Neutrophil (primary cell): Measurements from ENCODE around the gene ABHD1.

Source experiments
- H3K27ac ChIP-seq: fragments of 200-600 bp; sonication (generic); 2 replicates; pipeline ENCODE4 v1.5.1; 2016; ENCODE audit warnings: mild to moderate bottlenecking, moderate library complexity
- H3K27me3 ChIP-seq: fragments of 200-600 bp; sonication (generic); 2 replicates; pipeline ENCODE4 v1.6.0; 2016; ENCODE audit warnings: mild to moderate bottlenecking
- H3K36me3 ChIP-seq: fragments of 200-600 bp; sonication (generic); 2 replicates; pipeline ENCODE4 v1.5.1; 2017
- H3K4me1 ChIP-seq, 2 experiments: fragments of 200-600 bp in 1 of 2; sonication (generic) in 1 of 2; 1 replicate in 1 of 2; 2 replicates in 1 of 2; pipeline versions ENCODE4 v1.5.1 to v1.6.1; 2013 to 2016; ENCODE audit warnings: low read depth in 1 of 2, low read length in 1 of 2, mild to moderate bottlenecking in 1 of 2, moderate library complexity in 1 of 2; ENCODE audit not compliant: control insufficient read depth in 1 of 2, insufficient read depth in 1 of 2
- H3K4me3 ChIP-seq, 2 experiments: fragments of 200-600 bp in 1 of 2; sonication (generic) in 1 of 2; 1 replicate in 1 of 2; 2 replicates in 1 of 2; pipeline ENCODE4 v1.5.1; 2013 to 2016; ENCODE audit warnings: low read depth in 1 of 2, low read length in 1 of 2, mild to moderate bottlenecking in 1 of 2, moderate library complexity in 1 of 2
- H3K9me3 ChIP-seq: fragments of 200-600 bp; sonication (generic); 2 replicates; pipeline ENCODE4 v1.5.1; 2016
- TF ChIP-seq, protein P1 (sequence below): fragments of 200-600 bp; sonication (generic); IDR thresholded peaks from 2 replicates; pipeline ENCODE4 v1.5.1; 2016; ENCODE audit warnings: antibody characterized with exemption

The ABHD1 gene

DNA sequence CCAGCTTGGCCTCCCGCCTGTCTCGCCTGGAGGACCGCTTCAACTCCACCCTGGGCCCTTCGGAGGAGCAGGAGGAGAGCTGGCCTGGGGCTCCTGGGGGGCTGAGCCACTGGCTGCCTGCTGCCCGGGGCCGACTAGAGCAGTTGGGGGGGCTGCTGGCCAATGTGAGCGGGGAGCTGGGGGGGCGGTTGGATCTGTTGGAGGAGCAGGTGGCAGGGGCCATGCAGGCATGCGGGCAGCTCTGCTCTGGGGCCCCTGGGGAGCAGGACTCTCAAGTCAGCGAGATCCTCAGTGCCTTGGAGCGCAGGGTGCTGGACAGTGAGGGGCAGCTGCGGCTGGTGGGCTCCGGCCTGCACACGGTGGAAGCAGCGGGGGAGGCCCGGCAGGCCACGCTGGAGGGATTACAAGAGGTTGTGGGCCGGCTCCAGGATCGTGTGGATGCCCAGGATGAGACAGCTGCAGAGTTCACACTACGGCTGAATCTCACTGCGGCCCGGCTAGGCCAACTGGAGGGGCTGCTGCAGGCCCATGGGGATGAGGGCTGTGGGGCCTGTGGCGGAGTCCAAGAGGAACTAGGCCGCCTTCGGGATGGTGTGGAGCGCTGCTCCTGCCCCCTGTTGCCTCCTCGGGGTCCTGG is 40.7 kb upstream of the ABHD1 start:
- H3K36me3 ChIP-seq, result no peaks in the 10 kb centered on the region
- peaks cover 17% of the 10 kb centered on the region for H3K27me3 ChIP-seq
- H3K27ac ChIP-seq, result peak overlapping the region; percentile 78
- H3K4me1 ChIP-seq, result peaks cover 68 to 71% of the 10 kb centered on the region in 2 experiments
- TF ChIP-seq, protein P1, sequence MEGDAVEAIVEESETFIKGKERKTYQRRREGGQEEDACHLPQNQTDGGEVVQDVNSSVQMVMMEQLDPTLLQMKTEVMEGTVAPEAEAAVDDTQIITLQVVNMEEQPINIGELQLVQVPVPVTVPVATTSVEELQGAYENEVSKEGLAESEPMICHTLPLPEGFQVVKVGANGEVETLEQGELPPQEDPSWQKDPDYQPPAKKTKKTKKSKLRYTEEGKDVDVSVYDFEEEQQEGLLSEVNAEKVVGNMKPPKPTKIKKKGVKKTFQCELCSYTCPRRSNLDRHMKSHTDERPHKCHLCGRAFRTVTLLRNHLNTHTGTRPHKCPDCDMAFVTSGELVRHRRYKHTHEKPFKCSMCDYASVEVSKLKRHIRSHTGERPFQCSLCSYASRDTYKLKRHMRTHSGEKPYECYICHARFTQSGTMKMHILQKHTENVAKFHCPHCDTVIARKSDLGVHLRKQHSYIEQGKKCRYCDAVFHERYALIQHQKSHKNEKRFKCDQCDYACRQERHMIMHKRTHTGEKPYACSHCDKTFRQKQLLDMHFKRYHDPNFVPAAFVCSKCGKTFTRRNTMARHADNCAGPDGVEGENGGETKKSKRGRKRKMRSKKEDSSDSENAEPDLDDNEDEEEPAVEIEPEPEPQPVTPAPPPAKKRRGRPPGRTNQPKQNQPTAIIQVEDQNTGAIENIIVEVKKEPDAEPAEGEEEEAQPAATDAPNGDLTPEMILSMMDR, result no peak
- no peaks in the 10 kb centered on the region for H3K9me3 ChIP-seq
- no peak overlapping the region for H3K4me3 ChIP-seq

DNA sequence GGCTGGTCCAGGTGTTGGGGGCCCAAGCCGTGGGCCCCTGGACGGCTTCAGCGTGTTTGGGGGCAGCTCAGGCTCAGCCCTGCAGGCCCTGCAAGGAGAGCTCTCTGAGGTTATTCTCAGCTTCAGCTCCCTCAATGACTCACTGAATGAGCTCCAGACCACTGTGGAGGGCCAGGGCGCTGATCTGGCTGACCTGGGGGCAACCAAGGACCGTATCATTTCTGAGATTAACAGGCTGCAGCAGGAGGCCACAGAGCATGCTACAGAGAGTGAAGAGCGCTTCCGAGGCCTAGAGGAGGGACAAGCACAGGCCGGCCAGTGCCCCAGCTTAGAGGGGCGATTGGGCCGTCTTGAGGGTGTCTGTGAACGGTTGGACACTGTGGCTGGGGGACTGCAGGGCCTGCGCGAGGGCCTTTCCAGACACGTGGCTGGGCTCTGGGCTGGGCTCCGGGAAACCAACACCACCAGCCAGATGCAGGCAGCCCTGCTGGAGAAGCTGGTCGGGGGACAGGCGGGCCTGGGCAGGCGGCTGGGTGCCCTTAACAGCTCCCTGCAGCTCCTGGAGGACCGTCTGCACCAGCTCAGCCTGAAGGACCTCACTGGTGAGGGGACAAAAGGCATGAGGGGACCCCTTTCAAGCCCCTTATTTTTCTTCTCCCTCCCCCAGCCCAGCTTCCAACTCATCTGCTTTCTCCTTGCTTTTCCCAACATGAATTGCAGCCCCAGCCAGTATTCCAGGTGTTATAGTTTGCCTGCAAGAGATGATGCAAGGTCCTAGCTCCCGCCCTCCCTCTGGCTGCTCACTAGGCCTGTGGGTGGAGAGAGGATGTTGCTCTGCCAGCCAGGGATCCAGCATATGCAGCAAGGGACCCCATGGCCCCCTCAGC is 40.0 kb upstream of the ABHD1 start:
- Histone ChIP-seq H3K4me3 (no peak overlapping the region), H3K27me3 (peaks cover 9% of the 10 kb centered on the region), H3K36me3 (no peaks in the 10 kb centered on the region), H3K9me3 (no peaks in the 10 kb centered on the region), H3K4me1 (peaks cover 64 to 65% of the 10 kb centered on the region in 2 experiments), H3K27ac (no peak overlapping the region)
- TF ChIP-seq, protein P1, result no peak

DNA sequence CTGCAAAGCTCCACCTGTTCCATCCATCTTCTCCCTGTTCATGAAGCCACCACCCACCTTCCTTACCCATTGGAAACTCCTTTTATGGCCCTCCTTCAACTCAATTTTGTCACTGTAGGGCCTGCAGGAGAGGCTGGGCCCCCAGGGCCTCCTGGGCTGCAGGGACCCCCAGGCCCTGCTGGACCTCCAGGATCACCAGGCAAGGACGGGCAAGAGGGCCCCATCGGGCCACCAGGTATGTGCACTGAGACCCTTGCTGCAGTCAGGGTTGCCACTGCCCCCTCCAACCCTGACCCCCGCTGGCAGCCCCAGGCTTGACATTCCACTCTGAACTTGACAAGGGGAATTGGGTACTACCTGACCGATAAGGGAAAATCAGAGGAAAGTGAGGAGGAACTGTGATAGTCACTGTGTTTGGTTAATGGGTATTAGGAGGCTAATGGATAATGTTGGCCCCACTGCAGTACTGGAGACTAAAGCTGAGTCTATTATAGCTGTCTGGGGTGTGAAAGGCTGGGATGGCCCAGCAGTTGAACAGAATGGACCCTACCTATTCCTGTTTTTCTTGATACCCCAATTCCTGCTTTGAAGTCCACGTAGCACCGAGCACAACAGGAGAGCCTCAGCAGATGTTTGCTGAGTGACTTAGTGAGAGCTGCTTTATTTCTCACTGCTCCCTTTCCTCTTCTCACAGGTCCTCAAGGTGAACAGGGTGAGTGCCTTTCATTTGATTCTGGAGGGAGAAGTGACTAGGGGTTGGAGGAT is 39.1 kb upstream of the ABHD1 start:
- peaks cover under 1% of the 10 kb centered on the region for H3K27me3 ChIP-seq
- no peak overlapping the region for H3K27ac ChIP-seq
- H3K36me3 ChIP-seq, result no peaks in the 10 kb centered on the region
- TF ChIP-seq, protein P1, result no peak
- H3K9me3 ChIP-seq, result no peaks in the 10 kb centered on the region
- H3K4me1 ChIP-seq, result peaks cover 56 to 57% of the 10 kb centered on the region in 2 experiments
- H3K4me3 ChIP-seq, result no peak overlapping the region

GRCh38 chr2:27085062-27085672 is 38.4 kb upstream of the ABHD1 start:
- no peaks in the 10 kb centered on the region for H3K27me3 ChIP-seq
- TF ChIP-seq, protein P1, result no peak
- H3K9me3 ChIP-seq, result no peaks in the 10 kb centered on the region
- H3K4me1 ChIP-seq, result peaks cover 49 to 55% of the 10 kb centered on the region in 2 experiments
- H3K36me3 ChIP-seq, result no peaks in the 10 kb centered on the region
- peak overlapping the region; percentile 77 to 87 for H3K4me3 ChIP-seq
- H3K27ac ChIP-seq, result peak overlapping the region; percentile 82

DNA sequence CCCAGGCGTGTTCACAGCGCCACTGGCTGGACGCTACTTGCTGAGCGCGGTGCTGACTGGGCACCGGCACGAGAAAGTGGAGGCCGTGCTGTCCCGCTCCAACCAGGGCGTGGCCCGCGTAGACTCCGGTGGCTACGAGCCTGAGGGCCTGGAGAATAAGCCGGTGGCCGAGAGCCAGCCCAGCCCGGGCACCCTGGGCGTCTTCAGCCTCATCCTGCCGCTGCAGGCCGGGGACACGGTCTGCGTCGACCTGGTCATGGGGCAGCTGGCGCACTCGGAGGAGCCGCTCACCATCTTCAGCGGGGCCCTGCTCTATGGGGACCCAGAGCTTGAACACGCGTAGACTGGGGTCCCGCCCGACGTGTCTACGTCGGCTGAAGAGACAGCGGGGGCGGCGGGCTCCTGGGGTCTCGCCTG is 37.9 kb upstream of the ABHD1 start:
- Histone ChIP-seq H3K4me3 (peak overlapping the region; percentile 77 to 87), H3K4me1 (peaks cover 44 to 50% of the 10 kb centered on the region in 2 experiments)

More for the DNA sequence above, 37.9 kb upstream of the ABHD1 start:
- Histone ChIP-seq H3K27ac (peak overlapping the region; percentile 82), H3K9me3 (no peaks in the 10 kb centered on the region), H3K27me3 (no peaks in the 10 kb centered on the region), H3K36me3 (no peaks in the 10 kb centered on the region)
- TF ChIP-seq, protein P1, result no peak
